Right atrium auricular region (tissue), 2 donors: ENCODE measurements around the gene DENND11. TPM values are rescaled to one million over a fixed set of nuclear protein-coding genes. Genes with fewer than 3 reads are reported as not detected.

Experiments used
- DNase-seq: peaks from one replicate; pipeline ENCODE4 v3.0.0-alpha.2; 2019; ENCODE audit warnings: low spot score
- H3K27ac ChIP-seq, 2 donors: fragments of 200-600 bp; sonication (generic); 1 replicate in 1 of 2; 2 replicates in 1 of 2; pipeline ENCODE4 v1.5.1; 2016 to 2019
- H3K27me3 ChIP-seq, 2 donors: fragments of 200-600 bp; sonication (generic); one replicate each; pipeline versions ENCODE4 v1.5.1 to v1.6.0; 2017 to 2019
- H3K36me3 ChIP-seq: fragments of 200-600 bp; sonication (generic); one replicate; pipeline ENCODE4 v1.5.1; 2016
- H3K4me1 ChIP-seq, 2 donors: fragments of 200-600 bp; sonication (generic); one replicate each; pipeline versions ENCODE4 v1.5.1 to v1.6.0; 2017 to 2019
- H3K4me3 ChIP-seq, 2 donors: fragments of 200-600 bp; sonication (generic); 1 replicate in 1 of 2; 2 replicates in 1 of 2; pipeline ENCODE4 v1.5.1; 2017 to 2019; ENCODE audit warnings: mild to moderate bottlenecking in 1 of 2, moderate library complexity in 1 of 2
- H3K9me3 ChIP-seq, 2 donors: fragments of 200-600 bp; sonication (generic); one replicate each; pipeline ENCODE4 v1.5.1; 2019
- total RNA-seq, 2 donors: library from RNA; depleted of rRNA; stranded (reverse); fragments of >200 nt; gene quantifications; one replicate each; pipeline ENCODE4 v1.1.0, GENCODE V29; 2016
- TF ChIP-seq, protein P1 (sequence below), 2 donors: fragments of 200-600 bp; sonication (generic); IDR thresholded peaks; one replicate each; pipeline ENCODE4 v1.5.1; 2019; ENCODE audit warnings: antibody characterized with exemption in 2 of 2

The DENND11 gene
- total RNA-seq, 2 donors from 2014 or later: 6.5 to 10.6 TPM

DNA sequence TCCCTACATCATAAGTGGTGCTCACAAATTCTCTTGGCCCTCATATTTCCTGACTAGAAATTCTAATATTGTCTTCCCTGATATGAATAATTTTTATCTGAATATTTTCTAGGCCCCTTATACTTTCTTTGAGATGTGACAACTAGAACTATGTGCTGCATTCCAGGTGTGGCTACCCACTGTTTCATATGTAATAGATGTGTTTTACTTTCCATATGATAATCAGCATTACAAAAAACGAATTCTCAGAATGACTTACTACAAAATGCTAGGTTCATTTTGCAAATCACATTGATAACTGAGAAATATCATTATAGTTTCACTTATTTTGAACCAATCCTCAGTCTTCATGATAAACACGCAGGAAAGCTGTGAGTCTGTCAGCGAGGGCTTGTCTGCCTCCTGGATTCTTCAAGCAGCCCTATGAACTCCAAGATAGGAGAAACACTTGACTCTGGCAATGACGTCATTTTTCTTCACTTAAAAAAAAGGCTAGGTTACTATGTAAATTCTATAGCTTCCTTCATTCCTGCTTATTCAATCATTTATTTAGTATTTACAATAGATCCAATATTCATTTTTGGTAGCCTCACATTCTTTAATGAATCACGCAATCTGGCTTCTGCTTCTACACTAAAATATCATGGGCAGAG, 10.8 kb upstream of the DENND11 start:
- no peaks in the 10 kb centered on the region for H3K9me3 ChIP-seq
- TF ChIP-seq, protein P1, sequence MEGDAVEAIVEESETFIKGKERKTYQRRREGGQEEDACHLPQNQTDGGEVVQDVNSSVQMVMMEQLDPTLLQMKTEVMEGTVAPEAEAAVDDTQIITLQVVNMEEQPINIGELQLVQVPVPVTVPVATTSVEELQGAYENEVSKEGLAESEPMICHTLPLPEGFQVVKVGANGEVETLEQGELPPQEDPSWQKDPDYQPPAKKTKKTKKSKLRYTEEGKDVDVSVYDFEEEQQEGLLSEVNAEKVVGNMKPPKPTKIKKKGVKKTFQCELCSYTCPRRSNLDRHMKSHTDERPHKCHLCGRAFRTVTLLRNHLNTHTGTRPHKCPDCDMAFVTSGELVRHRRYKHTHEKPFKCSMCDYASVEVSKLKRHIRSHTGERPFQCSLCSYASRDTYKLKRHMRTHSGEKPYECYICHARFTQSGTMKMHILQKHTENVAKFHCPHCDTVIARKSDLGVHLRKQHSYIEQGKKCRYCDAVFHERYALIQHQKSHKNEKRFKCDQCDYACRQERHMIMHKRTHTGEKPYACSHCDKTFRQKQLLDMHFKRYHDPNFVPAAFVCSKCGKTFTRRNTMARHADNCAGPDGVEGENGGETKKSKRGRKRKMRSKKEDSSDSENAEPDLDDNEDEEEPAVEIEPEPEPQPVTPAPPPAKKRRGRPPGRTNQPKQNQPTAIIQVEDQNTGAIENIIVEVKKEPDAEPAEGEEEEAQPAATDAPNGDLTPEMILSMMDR (IDR thresholded peaks at IDR 0.05): no peak
- no peak for DNase-seq
- H3K27me3 ChIP-seq: no peaks in the 10 kb centered on the region
- no peak overlapping the region for H3K4me3 ChIP-seq
- no peak overlapping the region for H3K27ac ChIP-seq
- no peaks in the 10 kb centered on the region for H3K36me3 ChIP-seq
- no peaks in the 10 kb centered on the region for H3K4me1 ChIP-seq

DNA sequence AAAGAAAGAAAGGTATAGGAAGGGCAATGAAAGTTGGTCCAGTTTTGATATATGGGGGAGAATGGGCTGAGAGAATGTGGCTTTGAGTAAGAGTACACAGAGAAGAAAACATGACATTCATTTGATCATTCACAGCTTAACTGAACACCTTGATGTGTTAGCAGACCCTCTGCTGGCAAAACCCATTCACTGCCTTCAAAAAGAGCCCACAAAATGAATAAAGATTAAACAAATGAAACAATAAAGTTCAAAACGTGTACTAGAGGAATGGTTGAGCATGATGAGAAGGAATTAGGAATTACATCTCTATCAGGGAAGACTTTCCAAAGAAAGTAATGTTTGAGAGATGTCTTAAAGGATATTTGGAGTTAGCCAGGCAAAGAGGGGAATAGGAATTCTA, 8.3 kb upstream of the DENND11 start:
- Histone ChIP-seq H3K4me1 (no peaks in the 10 kb centered on the region), H3K27me3 (no peaks in the 10 kb centered on the region), H3K27ac (no peak overlapping the region), H3K9me3 (no peaks in the 10 kb centered on the region), H3K4me3 (no peak overlapping the region), H3K36me3 (no peaks in the 10 kb centered on the region)
- no peak for DNase-seq
- TF ChIP-seq, protein P1 (IDR thresholded peaks at IDR 0.05): no peak

DNA sequence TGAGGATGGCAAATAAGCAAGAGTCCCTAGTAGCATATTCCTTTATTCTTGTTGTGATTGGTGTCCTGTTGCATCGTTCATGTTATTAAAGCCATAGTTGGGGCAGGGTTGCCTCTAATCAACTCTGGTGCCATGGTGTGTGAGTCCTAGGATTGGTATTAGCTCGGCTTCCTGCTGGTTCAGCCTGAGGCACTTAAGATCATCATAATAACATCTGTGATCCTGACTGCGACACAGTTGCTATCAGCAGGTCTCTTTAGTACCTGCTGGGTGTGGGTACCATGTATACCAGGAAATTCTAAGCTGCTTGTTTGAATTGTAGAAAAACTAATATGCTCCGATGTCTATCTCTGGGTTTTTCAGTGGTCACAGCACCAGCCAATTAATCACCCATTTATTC, 7.8 kb upstream of the DENND11 start:
- DNase-seq: no peak
- Histone ChIP-seq H3K4me1 (no peaks in the 10 kb centered on the region), H3K36me3 (no peaks in the 10 kb centered on the region), H3K9me3 (no peaks in the 10 kb centered on the region), H3K27ac (no peak overlapping the region), H3K27me3 (no peaks in the 10 kb centered on the region), H3K4me3 (no peak overlapping the region)
- TF ChIP-seq, protein P1 (IDR thresholded peaks at IDR 0.05): no peak

DNA sequence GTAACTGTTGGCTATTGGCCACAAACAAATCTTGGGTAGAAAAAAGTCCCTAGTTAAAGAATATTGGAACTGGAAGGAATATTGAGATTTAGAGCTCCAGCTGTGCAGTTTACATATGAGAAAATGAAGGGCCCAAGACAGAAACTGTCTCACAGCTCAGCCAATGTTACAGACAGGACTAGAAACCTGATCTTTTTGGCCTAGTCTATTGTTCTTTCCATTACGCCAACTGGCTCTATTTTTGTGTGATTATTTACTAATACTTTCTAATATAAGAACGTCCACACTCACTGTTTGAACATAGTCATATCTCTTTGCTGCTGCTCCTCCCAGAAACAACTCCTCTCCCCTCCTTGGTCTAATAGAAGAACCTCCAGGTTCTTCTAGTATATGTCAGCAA, 7.4 kb upstream of the DENND11 start:
- no peak overlapping the region for H3K27ac ChIP-seq

DNA sequence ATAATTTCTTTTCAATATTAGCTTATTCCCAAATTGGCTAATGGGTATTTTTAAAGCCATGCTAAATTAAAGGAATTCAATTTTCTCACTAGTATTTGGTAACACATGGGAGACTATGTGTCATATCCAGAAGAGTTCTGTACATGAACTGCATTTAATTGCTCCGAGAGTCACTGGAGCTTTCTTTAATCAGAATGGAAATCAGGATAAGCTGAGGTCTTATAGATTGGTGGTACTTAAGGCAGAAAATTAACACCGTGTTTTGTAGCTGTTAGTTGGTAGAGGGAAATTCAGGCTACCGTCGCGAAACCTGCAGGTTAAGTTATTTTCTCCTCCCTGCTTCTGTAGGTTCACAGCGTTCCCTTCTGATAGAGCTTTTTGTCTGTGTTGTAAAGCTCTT, 6.4 kb upstream of the DENND11 start, which contains the start of gene WEE2:
Gene WEE2, plus strand, starts transcription at position 3 of the 400 bp plus-strand sequence. CDS start 406 bp downstream, outside the sequence.
- H3K36me3 ChIP-seq: no peaks in the 10 kb centered on the region
- no peak within 1 kb of the TSS for H3K4me3 ChIP-seq
- DNase-seq: no peak
- no peaks in the 10 kb centered on the region for H3K27me3 ChIP-seq
- no peak within 1 kb of the TSS for H3K27ac ChIP-seq
- TF ChIP-seq, protein P1 (IDR thresholded peaks at IDR 0.05): no peak
- H3K9me3 ChIP-seq: no peaks in the 10 kb centered on the region
- H3K4me1 ChIP-seq: no peaks in the 10 kb centered on the region

More for the DNA sequence above, 7.4 kb upstream of the DENND11 start:
- Histone ChIP-seq H3K36me3 (no peaks in the 10 kb centered on the region), H3K4me1 (no peaks in the 10 kb centered on the region), H3K27me3 (no peaks in the 10 kb centered on the region), H3K9me3 (no peaks in the 10 kb centered on the region), H3K4me3 (no peak overlapping the region)
- TF ChIP-seq, protein P1 (IDR thresholded peaks at IDR 0.05): no peak
- DNase-seq: no peak
